NCI-H1930 (cell line): ENCODE results near the gene SFRP2.

ENCODE experiments used
- DNase-seq, 2 experiments: peaks; one replicate each; lab custom pipeline; 2025; lab: John Stamatoyannopoulos, UW

Gene SFRP2

DNA sequence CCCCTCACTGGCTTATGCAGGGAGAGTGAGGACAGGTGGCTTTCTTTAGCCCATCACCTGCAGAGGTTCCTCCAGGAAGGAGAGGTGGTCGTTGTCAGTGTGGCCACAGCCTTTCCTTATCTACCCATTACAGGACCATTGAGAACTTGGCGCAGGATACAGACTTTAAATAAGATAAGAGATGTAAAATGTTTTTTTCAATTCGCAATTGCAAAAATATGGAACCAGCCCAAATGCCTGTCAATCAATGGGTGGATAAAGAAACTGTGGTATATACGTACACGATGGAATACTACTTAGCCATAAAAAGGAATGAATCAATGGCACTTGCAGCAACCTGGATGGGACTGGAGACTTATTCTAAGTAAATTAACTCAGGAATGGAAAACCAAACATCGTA lies 22.1 kb downstream of the SFRP2 start:
- no peak for DNase-seq

DNA sequence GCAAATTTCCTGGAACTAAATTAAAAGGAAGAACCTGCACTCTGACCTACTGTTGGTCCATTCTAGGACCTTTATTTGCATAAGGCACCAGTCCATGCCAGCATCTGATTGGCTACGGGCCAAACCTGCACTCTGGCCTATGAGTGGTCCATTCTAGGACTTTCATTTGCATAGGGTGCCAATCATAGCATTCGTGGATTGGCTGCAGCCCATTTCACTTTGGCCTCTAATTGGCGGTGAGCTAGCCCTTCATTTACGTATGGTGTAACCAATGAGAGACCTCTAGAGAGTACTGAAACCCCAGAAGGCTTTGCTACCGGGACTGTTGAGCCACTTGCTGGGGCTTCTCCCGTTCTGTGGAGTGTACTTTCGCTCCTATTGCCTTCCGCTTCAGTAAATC lies 23.0 kb downstream of the SFRP2 start:
- no peak for DNase-seq

GRCh38 chr4:153764601-153765368 lies 24.1 kb downstream of the SFRP2 start:
- DNase-seq: no peak

GRCh38 chr4:153763404-153763803 lies 25.5 kb downstream of the SFRP2 start:
- no peak for DNase-seq

DNA sequence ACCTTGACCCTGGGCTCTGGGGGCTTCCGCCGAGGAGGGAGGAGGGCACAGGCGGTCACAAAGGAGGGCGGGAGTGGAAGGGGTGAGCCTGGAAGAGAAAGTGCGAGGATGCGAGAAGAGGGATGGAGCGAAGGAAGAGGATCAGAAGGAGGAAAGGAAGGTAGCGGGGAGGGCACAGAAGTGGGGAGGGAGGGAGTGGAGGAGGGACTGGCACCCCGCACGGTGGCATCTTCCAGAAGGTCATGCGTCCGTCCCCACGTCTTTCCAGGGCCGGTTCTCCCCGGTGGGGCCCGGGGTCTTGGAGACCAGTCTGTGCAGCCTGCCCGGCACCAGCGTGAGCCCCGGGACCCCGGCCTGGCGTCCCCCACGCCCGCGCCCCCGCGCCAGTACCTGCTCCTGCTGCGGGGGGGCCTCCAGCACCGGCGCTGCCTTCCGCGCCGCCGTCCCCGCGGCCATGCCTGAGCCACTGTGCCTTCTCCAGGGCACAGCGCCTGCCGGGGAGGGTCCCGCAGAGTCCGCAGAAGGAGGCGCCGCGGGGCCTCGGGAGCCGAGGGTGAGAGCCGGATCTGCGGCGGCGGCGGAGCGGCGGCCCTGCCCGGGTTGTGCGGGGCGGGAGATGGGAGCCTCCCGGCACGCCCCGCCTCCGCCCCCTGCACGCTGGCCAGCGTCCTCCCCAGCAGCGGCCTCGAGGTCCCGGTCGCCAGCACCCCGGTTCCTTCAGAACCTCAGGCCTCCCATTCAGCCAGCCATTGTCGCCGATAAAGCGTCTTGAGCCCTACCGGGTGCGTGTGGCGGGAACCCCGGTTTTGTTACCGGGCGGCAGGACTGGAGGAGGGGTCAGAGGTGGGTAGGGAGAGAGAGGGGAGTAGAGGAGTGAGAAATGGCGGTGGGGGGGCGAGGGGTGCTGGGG lies 29.2 kb downstream of the SFRP2 start, which contains the start of gene RNF175:
RNF175 (minus strand) TSS at position 618 of the 910 bp plus-strand sequence; CDS start at position 456, 162 bp downstream.
- no peak for DNase-seq

- DNase-seq: no peak
Measured at GRCh38 chr4:153758688-153759406, 30.0 kb downstream of the SFRP2 start.

DNA sequence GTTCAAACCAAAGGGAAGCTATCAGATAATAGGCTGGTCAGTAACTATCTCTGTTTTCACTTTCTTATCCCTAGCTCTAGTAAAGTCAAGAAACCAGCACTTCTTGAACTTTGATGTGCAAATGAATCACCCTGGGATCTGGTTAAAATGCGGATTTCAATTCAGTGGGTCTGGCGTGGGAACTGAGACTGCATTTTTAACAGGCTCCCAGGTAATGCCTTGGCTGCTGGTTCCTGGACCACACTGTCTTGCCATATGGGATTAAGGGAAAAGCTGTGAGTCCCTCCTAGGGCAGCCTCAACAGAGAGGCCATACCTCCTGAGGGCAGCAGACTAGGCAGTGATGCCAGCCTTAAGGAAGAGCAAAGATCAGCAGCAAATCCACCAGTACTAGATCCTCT lies 30.7 kb downstream of the SFRP2 start:
- no peak for DNase-seq

DNA sequence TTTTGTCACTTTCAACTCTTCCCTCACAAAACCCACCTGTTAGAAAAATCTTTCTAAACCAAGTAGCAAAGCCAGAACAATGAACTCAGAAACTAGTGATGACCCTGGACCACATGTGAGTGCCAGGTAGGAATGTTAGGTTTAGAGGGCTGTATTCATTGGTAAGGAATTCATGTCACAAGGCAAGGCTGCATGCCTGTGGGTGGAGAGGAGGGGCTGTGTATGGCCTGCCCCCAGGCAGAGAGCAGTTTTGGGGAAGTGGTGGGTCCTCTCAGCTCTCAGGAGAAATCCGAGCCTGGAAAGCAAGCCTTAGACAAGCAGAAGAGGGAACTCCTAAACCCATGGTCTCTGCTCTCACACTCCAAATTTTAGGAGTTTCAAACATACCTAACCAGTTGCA lies 31.5 kb downstream of the SFRP2 start:
- no peak for DNase-seq

- no peak for DNase-seq
Measured at GRCh38 chr4:153755186-153755585, 33.7 kb downstream of the SFRP2 start.

DNA sequence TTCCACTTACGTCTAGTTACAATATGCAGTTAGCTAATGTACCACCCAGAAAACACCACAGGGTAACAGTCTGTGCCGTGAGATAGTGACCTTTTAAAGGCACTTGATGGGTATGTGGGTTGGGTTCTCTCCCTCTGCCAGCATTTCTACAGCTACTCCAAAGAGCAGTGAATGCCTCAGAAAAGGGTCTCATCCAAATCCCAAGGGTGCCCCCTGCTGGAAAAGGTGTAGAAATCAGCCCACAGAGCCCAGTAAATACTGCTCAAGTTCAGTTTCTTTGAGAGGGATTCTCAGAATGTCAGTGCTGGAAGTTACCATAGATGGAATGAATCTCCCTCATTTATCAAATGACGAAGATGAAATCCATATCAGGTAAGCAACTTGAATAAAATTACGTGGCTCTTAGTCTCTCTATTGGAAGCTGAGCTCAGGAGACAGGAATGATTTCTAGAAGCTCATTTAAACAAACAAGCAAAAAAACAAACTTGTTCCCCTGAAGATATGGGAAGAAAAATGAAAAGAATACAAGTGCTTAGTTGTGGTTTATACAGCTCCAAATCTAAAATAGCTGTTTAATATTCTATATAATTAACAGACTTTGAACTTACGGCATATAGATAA lies 38.6 kb downstream of the SFRP2 start:
- DNase-seq: peak; percentile 26 to 77

- no peak for DNase-seq
Measured at GRCh38 chr4:153748378-153748777, 40.5 kb downstream of the SFRP2 start.

GRCh38 chr4:153747406-153747955 lies 41.4 kb downstream of the SFRP2 start:
- no peak for DNase-seq

DNA sequence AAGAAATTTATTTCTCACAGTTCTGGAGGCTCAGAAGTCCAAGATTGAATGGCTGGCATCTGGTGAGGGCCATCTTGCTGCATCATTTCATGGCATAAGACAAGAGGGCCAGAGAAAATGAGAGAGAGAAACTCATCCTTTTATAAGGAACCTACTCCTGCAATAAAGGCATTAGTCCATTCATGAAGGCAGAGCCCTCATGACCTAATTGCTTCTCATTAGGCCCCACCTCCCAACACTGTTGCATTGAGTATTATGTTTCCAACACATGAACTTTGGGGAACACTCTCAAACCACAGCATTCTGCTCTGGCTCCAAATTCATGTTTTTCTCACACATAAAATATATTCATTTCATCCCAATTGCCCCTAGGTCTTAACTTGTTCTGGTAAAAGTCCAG lies 43.2 kb downstream of the SFRP2 start:
- no peak for DNase-seq

DNA sequence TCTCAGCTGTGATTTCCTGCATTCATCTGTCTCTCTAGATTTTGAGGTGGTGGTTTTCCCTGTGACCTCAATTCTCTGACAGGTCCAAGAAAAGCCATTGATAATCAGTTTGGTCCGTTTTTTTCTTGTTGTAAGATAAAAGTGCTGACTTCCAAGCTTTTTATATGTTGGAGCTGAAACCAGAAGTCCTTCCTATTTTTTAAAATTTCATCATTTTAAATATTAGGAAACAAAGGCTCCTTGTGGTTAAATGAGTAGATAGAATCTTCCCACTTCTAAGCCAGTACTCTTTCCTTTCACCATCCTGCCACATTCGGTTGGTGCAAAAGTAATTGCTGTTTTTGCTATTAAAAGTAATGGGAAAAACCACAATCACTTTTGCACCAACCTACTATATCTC lies 47.3 kb downstream of the SFRP2 start:
- no peak for DNase-seq

DNA sequence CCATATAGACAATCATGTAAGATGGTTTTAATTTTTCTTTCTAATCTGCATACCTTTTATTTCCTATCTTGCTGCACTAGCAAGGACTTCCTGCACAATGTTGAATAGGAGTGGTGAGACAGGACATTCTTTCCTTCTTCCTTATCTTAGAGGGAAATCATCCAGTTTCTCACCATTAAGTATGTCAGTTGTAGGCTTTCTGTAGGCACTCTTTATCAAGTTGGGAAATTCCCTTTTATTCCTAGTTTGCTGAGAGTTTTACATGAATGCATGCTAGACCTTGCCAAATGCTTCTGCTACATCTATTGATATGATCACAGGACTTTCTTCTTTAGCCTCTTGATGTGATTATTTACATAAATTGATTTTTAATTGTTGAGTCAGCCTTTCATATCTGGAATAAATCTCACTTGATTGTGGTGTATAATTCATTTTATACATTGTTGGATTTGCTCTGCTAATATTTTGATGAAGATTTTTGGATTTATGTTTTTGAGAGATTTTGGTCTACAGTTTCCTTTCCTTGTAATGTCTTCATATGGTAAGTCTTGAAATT lies 52.9 kb downstream of the SFRP2 start:
- DNase-seq: no peak

DNA sequence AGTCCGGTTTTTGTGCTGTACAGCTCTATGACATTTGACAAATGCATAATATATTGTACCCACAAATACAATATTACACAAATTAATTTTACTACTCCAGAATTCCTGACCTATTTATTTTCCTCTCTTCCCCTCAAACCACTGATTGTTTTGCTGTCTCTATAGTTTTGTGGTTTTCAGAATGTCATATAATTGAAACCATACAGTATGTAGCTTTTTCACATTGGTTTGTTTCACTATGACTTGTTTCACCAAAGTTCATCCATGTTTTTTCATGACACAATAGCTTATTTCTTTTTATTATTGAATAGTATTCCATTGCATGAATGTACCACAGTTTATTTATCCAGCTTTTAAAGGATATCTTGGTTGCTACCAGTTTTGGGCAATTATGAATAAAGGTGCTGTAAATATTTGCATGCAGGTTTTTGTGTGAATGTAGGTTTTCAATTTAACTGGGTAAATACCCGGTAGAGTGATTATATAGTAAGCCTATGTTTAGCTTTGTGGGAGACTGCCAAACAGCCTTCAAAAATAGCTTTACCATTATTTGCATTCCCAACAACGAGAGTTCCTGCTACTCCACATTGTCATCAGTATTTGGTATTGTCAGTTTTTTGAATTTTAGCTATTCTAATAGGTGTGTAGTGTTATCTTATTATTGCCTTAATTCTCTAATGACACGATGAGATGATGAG lies 55.0 kb downstream of the SFRP2 start:
- DNase-seq: peak in 1 of 2 experiments; percentile 28

GRCh38 chr4:153731239-153731638 lies 57.6 kb downstream of the SFRP2 start:
- no peak for DNase-seq
